ENCODE data around the gene WASF2.

Gene WASF2

GRCh38 chr1:27489501-27489972 lies 430 bp downstream of the WASF2 start:
- DNase-seq (ENCODE audit: low read depth in 2 of 2): peak; percentile 41 to 49
- no peak for TF ChIP-seq CTCF (IDR thresholded peaks at IDR 0.05; ENCODE audit: low read depth, low read length)

GRCh38 chr1:27487966-27488884 lies 1.7 kb downstream of the WASF2 start:
- H3K4me3 ChIP-seq (replicated peaks in 1 of 2; ENCODE audit: low read depth in 2 of 2, low read length in 2 of 2): peak overlapping the region; percentile 93 to 98
- DNase-seq (ENCODE audit: low read depth in 2 of 2): peak; percentile 40 to 50
- TF ChIP-seq CTCF (IDR thresholded peaks at IDR 0.05; ENCODE audit: low read depth, low read length): no peak

More at GRCh38 chr1:27489501-27489972, 430 bp downstream of the WASF2 start:
- H3K4me3 ChIP-seq (replicated peaks in 1 of 2; ENCODE audit: low read depth in 2 of 2, low read length in 2 of 2): peak overlapping the region; percentile 93 to 98

- no peak for TF ChIP-seq CTCF (IDR thresholded peaks at IDR 0.05; ENCODE audit: low read depth, low read length)
- DNase-seq (ENCODE audit: low read depth in 2 of 2): no peak
- no peak overlapping the region for H3K4me3 ChIP-seq (replicated peaks in 1 of 2; ENCODE audit: low read depth in 2 of 2, low read length in 2 of 2)
Measured at GRCh38 chr1:27485363-27485762, 4.6 kb downstream of the WASF2 start.

GRCh38 chr1:27483659-27484058 lies 6.3 kb downstream of the WASF2 start:
- no peak for TF ChIP-seq CTCF (IDR thresholded peaks at IDR 0.05; ENCODE audit: low read depth, low read length)
- no peak overlapping the region for H3K4me3 ChIP-seq (replicated peaks in 1 of 2; ENCODE audit: low read depth in 2 of 2, low read length in 2 of 2)

GRCh38 chr1:27481994-27482620 lies 7.9 kb downstream of the WASF2 start:
- no peak for TF ChIP-seq CTCF (IDR thresholded peaks at IDR 0.05; ENCODE audit: low read depth, low read length)
- H3K4me3 ChIP-seq (replicated peaks in 1 of 2; ENCODE audit: low read depth in 2 of 2, low read length in 2 of 2): no peak overlapping the region

More at GRCh38 chr1:27483659-27484058, 6.3 kb downstream of the WASF2 start:
- no peak for DNase-seq (ENCODE audit: low read depth in 2 of 2)

GRCh38 chr1:27478098-27478497 lies 11.9 kb downstream of the WASF2 start:
- no peak for TF ChIP-seq CTCF (IDR thresholded peaks at IDR 0.05; ENCODE audit: low read depth, low read length)
- DNase-seq (ENCODE audit: low read depth in 2 of 2): no peak
- no peak overlapping the region for H3K4me3 ChIP-seq (replicated peaks in 1 of 2; ENCODE audit: low read depth in 2 of 2, low read length in 2 of 2)

More at GRCh38 chr1:27481994-27482620, 7.9 kb downstream of the WASF2 start:
- no peak for DNase-seq (ENCODE audit: low read depth in 2 of 2)
